Measurements from ENCODE around the gene NFILZ.
"Not testable (repeated sequence)": the region's sequence is repeated elsewhere in the genome, so short reads cannot be mapped to it uniquely, and the experiment has no call there.

Gene NFILZ

GRCh38 chr19:8611391-8611876 is 19.0 kb upstream of the NFILZ start:
- no peak for DNase-seq (ENCODE audit: low spot score)

DNA sequence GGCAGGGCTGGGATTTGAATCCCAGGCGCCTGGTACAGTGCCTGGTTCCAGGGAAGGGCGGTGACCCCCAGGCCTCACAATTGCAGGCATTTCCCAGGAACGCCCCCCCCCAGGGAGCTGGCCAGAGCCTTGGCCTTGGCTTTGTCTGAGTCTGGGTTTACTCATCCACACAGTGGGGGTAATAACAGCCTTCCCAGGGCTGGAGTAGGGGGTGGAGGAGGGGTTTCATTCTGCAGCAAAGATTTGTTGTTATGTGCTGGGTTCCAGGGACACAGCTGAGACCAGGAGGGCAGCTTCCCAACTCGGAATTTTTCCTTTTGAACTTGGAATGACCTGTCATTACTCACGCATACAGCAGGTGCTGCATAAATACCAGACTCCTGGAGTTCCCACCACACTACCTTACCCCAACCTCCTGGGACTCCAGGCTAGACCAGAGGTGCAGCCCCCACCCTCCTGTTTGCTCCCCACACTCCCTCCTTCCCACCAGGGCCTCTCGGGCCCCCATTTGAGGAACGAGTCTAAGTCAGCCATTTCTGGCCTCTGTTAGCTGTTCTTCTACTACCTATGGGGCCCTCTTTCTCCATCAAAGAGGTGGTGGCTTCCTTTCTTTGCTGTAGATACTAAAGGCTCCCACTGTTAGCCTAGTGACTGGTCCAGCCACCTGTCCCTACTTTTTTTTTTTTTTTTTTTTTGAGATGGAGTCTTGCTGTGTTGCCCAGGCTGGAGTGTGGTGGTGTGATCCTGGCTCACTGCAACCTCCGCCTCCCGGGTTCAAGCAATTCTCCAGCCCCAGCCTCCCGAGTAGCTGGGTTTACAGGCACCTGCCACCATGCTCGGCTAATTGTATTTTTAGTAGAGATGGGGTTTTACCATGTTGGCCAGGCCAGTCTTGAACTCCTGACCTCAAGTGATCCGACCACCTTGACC is 18.3 kb upstream of the NFILZ start:
- DNase-seq (ENCODE audit: low spot score): no peak

- no peak for DNase-seq (ENCODE audit: low spot score)
Observed at GRCh38 chr19:8612807-8613171, 17.6 kb upstream of the NFILZ start.

DNA sequence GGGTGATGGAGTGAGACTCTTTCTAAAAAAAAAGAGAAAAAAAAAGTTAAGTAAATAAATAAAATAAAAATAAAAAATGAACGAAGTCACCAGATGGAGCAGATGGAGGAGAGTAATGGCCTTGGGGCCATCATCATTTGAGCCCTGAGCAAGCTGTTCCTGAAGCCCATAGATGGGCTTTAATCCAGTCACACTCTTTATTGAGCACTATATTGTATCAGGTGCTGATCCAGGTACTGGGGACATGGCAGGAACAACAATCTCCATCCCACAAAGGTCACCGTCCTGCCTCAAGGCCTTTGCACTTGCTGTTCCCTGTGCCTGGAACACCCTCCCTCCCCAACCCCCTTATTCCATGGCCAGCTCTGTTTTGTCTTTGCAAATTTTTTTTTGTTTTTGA is 16.0 kb upstream of the NFILZ start:
- no peak for DNase-seq (ENCODE audit: low spot score)

GRCh38 chr19:8615024-8615423 is 15.4 kb upstream of the NFILZ start:
- DNase-seq (ENCODE audit: low spot score): no peak

DNA sequence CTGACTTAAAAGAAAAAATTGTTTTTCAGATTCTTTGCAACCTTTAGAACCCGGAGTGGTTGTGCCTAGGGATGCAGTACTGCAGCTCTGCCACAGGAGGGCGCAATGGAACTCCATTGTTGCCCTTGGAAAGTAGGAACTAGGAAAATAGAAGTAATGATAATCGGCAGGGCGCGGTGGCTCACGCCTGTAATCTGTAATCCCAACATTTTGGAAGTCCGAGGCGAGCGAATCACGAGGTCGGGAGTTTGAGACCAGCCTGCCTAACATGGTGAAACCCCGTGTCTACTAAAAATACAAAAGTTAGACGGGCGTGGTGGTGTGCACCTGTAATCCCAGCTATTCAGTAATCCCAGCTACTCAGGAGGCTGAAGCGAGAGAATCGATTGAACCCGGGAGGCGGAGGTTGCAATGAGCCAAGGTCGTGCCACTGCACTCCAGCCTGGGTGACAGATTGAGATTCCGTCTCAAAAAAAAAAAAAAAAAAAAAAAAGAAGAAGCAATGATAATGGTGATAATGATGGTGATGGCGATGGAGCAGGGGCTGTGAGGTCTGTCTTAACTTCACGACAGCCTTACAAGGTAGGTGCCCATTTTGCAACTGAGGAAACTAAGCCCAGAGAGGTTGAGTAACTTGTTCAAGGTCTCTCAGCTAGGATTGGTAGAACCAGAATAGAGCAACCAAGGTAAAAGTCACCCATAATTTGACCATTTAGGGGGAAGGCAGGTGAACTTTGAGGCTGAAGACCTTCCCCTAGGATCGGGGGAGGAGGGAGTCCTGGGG is 14.4 kb upstream of the NFILZ start:
- DNase-seq (ENCODE audit: low spot score): no peak

GRCh38 chr19:8616861-8617260 is 13.6 kb upstream of the NFILZ start:
- DNase-seq (ENCODE audit: low spot score): no peak

DNA sequence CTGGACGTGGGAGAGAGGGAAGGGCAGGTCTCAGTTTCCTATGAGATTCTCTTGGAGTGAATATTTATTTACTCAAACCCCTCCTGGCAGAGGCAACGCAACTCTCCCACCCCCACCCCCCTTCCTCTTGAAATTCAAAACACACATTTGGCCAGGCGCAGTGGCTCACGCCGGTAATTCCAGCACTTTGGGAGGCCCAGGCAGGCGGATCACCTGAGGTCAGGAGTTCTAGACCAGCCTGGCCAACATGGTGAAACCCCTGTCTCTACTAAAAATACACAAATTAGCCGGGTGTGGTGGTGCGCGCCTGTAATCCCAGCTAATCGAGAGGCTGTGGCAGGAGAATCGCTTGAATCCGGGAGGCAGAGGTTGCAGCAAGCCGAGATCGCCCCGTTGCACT is 13.1 kb upstream of the NFILZ start:
- not testable (repeated sequence) for DNase-seq (ENCODE audit: low spot score)

DNA sequence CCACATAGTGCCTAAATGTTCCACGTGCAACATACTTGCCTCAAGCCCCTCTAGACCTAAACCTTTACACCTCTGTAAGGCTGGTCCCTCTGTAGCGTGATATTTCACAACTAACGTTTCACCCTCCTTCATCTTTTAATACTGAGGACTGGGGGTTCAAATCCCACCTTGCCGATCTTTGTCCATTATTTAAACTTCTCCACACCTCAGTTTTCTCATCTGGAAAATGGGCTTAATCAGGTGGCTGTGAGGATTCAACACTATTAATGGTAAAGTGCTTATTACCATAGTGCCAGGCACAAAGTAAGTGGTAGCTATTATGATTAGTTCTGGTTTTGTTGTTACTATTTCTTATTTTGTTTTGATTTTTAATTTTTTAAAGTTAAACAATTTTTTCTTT is 12.4 kb upstream of the NFILZ start:
- DNase-seq (ENCODE audit: low spot score): no peak

- DNase-seq (ENCODE audit: low spot score): no peak
Observed at GRCh38 chr19:8618751-8619150, 11.7 kb upstream of the NFILZ start.

DNA sequence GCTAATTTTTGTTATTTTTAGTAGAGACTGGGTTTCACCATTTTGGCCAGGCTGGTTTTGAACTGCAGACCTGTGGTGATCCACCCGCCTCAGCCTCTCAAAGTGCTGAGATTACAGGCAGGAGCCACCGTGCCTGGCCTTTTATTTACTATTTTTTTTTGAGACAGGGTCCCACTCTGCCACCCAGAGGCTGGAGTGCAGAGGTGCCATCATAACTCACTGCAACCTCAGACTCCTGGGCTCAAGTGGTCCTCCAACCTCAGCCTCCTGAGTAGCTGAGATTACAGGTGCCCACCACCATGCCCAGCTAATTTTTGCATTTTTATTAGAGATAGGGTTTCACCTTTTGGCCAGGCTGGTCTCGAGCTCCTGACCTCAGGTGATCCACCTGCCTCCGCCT is 7.5 kb upstream of the NFILZ start:
- not testable (repeated sequence) for DNase-seq (ENCODE audit: low spot score)

GRCh38 chr19:8626842-8627241 is 3.6 kb upstream of the NFILZ start:
- DNase-seq (ENCODE audit: low spot score): no peak

- DNase-seq (ENCODE audit: low spot score): no peak
Observed at GRCh38 chr19:8629184-8629583, 1.2 kb upstream of the NFILZ start.

GRCh38 chr19:8630796-8631424 is 477 bp downstream of the NFILZ start:
- no peak for DNase-seq (ENCODE audit: low spot score)

- no peak for DNase-seq (ENCODE audit: low spot score)
Observed at GRCh38 chr19:8631425-8631819, 989 bp downstream of the NFILZ start.

- DNase-seq (ENCODE audit: low spot score): no peak
Observed at GRCh38 chr19:8635422-8635821, 5.0 kb downstream of the NFILZ start.

- not testable (repeated sequence) for DNase-seq (ENCODE audit: low spot score)
Observed at GRCh38 chr19:8637070-8637469, 6.6 kb downstream of the NFILZ start.

- DNase-seq (ENCODE audit: low spot score): no peak
Observed at GRCh38 chr19:8638078-8638619, 7.7 kb downstream of the NFILZ start.

DNA sequence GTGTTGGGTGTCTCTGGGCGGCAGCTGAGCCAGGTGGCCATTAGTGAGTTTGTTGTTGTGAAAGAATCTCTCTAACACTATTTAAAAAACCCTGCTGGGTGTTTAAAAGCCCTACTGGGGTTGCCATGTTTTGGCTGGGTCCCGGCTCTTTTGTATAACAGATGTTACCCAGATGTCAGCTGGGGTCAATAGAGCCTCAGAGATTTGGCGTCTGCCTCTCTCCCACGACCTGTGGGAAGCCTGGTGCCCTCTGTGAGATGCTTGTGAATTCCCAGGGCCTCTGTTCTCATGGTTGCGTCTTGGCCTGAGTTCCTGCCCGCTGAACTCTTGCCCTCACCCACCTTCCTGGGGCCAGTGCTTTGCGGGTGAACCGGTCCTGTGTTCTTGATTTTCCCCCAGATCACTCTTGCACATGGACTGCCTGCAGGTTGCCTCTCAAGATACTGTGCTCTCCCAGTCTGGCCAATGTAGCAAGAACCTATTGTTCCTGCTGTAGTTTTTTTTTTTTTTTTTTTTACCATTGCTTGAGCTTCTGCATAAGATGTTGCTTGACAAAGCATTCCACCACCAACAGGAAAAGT is 9.5 kb downstream of the NFILZ start:
- DNase-seq (ENCODE audit: low spot score): no peak

DNA sequence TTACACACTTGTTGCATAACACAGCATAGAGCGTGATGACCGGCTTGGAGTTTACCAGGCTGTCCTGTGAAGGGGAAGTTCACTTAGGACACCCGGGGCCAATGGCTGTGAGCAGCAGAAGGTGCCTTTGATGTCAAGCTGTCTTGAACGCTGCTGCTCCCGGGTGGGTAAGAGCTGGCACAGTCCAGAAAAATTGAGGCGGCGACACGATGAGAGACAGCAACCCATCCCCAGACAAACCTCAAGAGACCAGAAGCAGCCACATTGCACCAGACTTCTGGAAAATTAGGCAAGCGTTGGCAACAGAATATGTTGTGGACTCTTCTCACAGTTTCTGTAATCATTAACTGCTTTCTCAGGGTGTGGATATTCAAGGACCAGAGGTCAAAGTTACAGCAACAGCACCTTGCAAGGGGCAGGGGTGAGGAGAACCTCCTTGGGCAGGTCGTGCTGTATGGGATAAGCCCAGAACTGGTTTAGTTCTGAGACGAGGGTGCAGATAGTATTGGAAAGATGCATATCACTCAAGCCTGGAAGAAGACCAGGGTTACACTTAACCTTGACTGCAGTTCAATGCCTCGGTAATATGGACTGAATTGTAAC is 10.1 kb downstream of the NFILZ start:
- no peak for DNase-seq (ENCODE audit: low spot score)

DNA sequence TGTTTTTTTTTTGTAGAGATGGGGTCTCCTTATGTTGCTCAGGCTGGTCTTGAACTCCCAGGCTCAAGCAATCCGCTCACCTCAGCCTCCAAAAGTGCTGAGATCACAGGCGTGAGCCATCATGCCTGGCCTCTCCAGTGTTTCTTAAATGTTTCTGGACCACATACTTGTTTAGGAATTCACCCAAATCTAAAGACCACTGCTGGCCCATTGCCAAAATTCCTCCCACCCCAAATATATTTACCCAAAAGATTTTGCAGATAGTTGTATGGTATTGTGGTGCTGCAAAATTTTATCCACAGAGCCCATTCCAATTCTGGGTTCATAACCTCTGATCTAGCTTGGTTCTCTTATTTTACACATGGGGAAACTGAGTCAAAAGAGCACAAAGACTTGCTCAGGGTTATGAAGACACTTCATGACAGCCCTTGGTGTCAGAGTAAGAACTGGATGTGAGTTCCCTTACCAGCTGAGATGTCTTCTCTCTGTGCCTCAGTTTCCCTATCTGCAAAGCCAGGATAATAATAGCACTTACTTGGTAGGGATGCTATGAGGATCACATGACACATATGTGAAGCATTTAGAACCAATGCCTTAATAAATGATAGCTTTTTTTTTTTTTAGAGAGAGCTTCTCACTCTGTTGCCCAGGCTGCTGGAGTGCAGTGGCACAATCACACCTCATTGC is 10.9 kb downstream of the NFILZ start:
- DNase-seq (ENCODE audit: low spot score): no peak

Data from globus pallidus (tissue), 1 donor.